H1 (cell line): ENCODE results near the gene TEX36. TPM values are rescaled to one million over a fixed set of nuclear protein-coding genes. Genes with fewer than 3 reads are reported as not detected.

Experiments used
- CTCF ChIA-PET: fragments of 300-600 bp; sonication (Branson Sonifier 250); formaldehyde crosslinking; loops from one replicate; lab custom pipeline; 2021; ENCODE audit not compliant: partially characterized antibody; lab: Charles Lee
- POLR2A ChIA-PET: fragments of 300-600 bp; sonication (Branson Sonifier 250); formaldehyde crosslinking; loops from one replicate; lab custom pipeline; 2021; ENCODE audit warnings: inconsistent platforms; ENCODE audit not compliant: partially characterized antibody; lab: Charles Lee
- DNase-seq, 2 experiments: peaks; one replicate each; pipeline versions ENCODE4 v3.0.0 to v3.0.0-alpha.2; 2010 to 2022; ENCODE audit warnings: low spot score in 2 of 2, low read depth in 1 of 2, mixed read lengths in 1 of 2
- FAIRE-seq: peaks from 2 replicates; lab custom pipeline; 2011; peaks lifted over from hg19 to GRCh38; lab: Jason Lieb, UNC
- H2AFZ ChIP-seq: 2 replicates; pipeline ENCODE4 v1.8.1; 2012; ENCODE audit warnings: low read length, inconsistent platforms
- H2AK5ac ChIP-seq: 2 replicates; pipeline ENCODE4 v1.6.1; 2013; ENCODE audit warnings: low read depth, low read length
- H2BK120ac ChIP-seq: replicated peaks from 2 replicates; pipeline ENCODE3; 2013; ENCODE audit warnings: low read depth, low read length, inconsistent platforms
- H2BK12ac ChIP-seq: 2 replicates; pipeline ENCODE4 v1.6.1; 2013; ENCODE audit warnings: low read depth, low read length
- H2BK15ac ChIP-seq: 2 replicates; pipeline ENCODE4 v1.6.1; 2013; ENCODE audit warnings: low read length
- H2BK20ac ChIP-seq: 2 replicates; pipeline ENCODE4 v1.6.1; 2013; ENCODE audit warnings: low read length
- H2BK5ac ChIP-seq: 2 replicates; pipeline ENCODE4 v1.6.1; 2013; ENCODE audit warnings: low read depth, low read length
- H3K14ac ChIP-seq: 2 replicates; pipeline ENCODE4 v1.6.1; 2013; ENCODE audit warnings: inconsistent platforms; ENCODE audit not compliant: insufficient read length
- H3K18ac ChIP-seq: 2 replicates; pipeline ENCODE4 v1.6.1; 2013; ENCODE audit warnings: low read length; ENCODE audit errors: extremely low read depth
- H3K23ac ChIP-seq: 2 replicates; pipeline ENCODE4 v1.6.1; 2013; ENCODE audit warnings: inconsistent platforms; ENCODE audit not compliant: insufficient read length
- H3K23me2 ChIP-seq: 2 replicates; pipeline ENCODE4 v1.6.1; 2013; ENCODE audit warnings: low read depth, low read length
- H3K27ac ChIP-seq: 2 replicates; pipeline ENCODE4 v1.6.1; 2011; ENCODE audit warnings: low read depth, low read length, inconsistent platforms
- H3K27me3 ChIP-seq, 4 experiments: replicated peaks in 1 of 4; 1 replicate in 1 of 4; 2 replicates in 3 of 4; pipeline versions ENCODE4 v1.6.1 to v1.8.1; 2011 to 2013; ENCODE audit warnings: low read length in 3 of 4, mild to moderate bottlenecking in 3 of 4, inconsistent platforms in 2 of 4, mixed read lengths in 2 of 4, moderate library complexity in 1 of 4; ENCODE audit not compliant: control insufficient read depth in 3 of 4, insufficient read depth in 3 of 4; ENCODE audit errors: extremely low read depth in 1 of 4
- H3K36me3 ChIP-seq, 4 experiments: 2 replicates each; pipeline versions ENCODE4 v1.6.1 to v1.8.1; 2011 to 2013; ENCODE audit warnings: mild to moderate bottlenecking in 4 of 4, low read length in 3 of 4, moderate library complexity in 2 of 4, control low read depth in 1 of 4, inconsistent platforms in 1 of 4; ENCODE audit not compliant: insufficient read depth in 4 of 4, control insufficient read depth in 2 of 4
- H3K4ac ChIP-seq: replicated peaks from 2 replicates; pipeline ENCODE3; 2013; ENCODE audit warnings: low read length, low read depth, mixed read lengths, inconsistent platforms; ENCODE audit not compliant: insufficient read length
- H3K4me1 ChIP-seq, 4 experiments: replicated peaks in 1 of 4; 1 replicate in 1 of 4; 2 replicates in 3 of 4; pipeline versions ENCODE4 v1.6.1 to v1.8.1; 2011 to 2013; ENCODE audit warnings: low read length in 3 of 4, inconsistent platforms in 2 of 4, mixed read lengths in 1 of 4; ENCODE audit not compliant: insufficient read depth in 4 of 4, control insufficient read depth in 3 of 4
- H3K4me2 ChIP-seq, 2 experiments: 2 replicates each; pipeline versions ENCODE4 v1.6.1 to v1.8.1; 2011 to 2013; ENCODE audit warnings: low read depth in 2 of 2, low read length in 2 of 2, control low read depth in 1 of 2, inconsistent platforms in 1 of 2, mild to moderate bottlenecking in 1 of 2; ENCODE audit not compliant: insufficient read depth in 1 of 2
- H3K4me3 ChIP-seq, 4 experiments: fragments of 200-600, 300-600 bp in 1 of 4; sonication (generic), shearing (Covaris generic), sonication (Bioruptor Twin) in 1 of 4; 2 replicates each; pipeline versions ENCODE4 v1.5.1 to v1.8.1; 2011 to 2016; ENCODE audit warnings: low read length in 4 of 4, low read depth in 3 of 4, control low read depth in 2 of 4, inconsistent platforms in 2 of 4, mild to moderate bottlenecking in 2 of 4, mixed read lengths in 1 of 4, moderate library complexity in 1 of 4; ENCODE audit not compliant: insufficient read depth in 2 of 4; ENCODE audit errors: extremely low read depth in 1 of 4
- H3K56ac ChIP-seq: replicated peaks from 2 replicates; pipeline ENCODE3; 2013; ENCODE audit warnings: low read depth, mild to moderate bottlenecking, mixed read lengths, low read length, inconsistent platforms; ENCODE audit not compliant: insufficient read length
- H3K79me1 ChIP-seq: 2 replicates; pipeline ENCODE4 v1.6.1; 2013; ENCODE audit warnings: low read depth, low read length, control low read depth
- H3K79me2 ChIP-seq, 2 experiments: 2 replicates each; pipeline versions ENCODE4 v1.6.1 to v1.8.1; 2012 to 2013; ENCODE audit warnings: low read length in 2 of 2, mild to moderate bottlenecking in 2 of 2, inconsistent platforms in 1 of 2; ENCODE audit not compliant: insufficient read depth in 2 of 2, control insufficient read depth in 1 of 2
- H3K9ac ChIP-seq, 4 experiments: replicated peaks in 1 of 4; 1 replicate in 1 of 4; 2 replicates in 3 of 4; pipeline versions ENCODE4 v1.6.1 to v1.8.1; 2011 to 2013; ENCODE audit warnings: low read depth in 3 of 4, low read length in 3 of 4, control low read depth in 2 of 4, mild to moderate bottlenecking in 2 of 4, moderate library complexity in 2 of 4, inconsistent platforms in 1 of 4; ENCODE audit errors: extremely low read depth in 1 of 4
- H3K9me3 ChIP-seq, 2 experiments: 2 replicates each; pipeline versions ENCODE4 v1.6.1 to v1.8.1; 2012 to 2013; ENCODE audit warnings: mild to moderate bottlenecking in 2 of 2, moderate library complexity in 2 of 2, control low read depth in 1 of 2, inconsistent platforms in 1 of 2, low read depth in 1 of 2, low read length in 1 of 2, mixed read lengths in 1 of 2; ENCODE audit not compliant: insufficient read depth in 2 of 2
- H4K20me1 ChIP-seq, 2 experiments: replicated peaks in 1 of 2; 2 replicates each; pipeline versions ENCODE3 to v1.8.1; 2011 to 2013; ENCODE audit warnings: inconsistent platforms in 2 of 2, low read length in 2 of 2, mild to moderate bottlenecking in 1 of 2; ENCODE audit not compliant: insufficient read depth in 2 of 2, control insufficient read depth in 1 of 2
- H4K5ac ChIP-seq: 2 replicates; pipeline ENCODE4 v1.6.1; 2013; ENCODE audit warnings: low read length, low read depth, mixed read lengths, inconsistent platforms; ENCODE audit not compliant: insufficient read length
- H4K8ac ChIP-seq: 2 replicates; pipeline ENCODE4 v1.8.0; 2013; ENCODE audit warnings: mild to moderate bottlenecking, moderate library complexity, low read length, inconsistent platforms; ENCODE audit not compliant: insufficient read depth; ENCODE audit errors: extremely low read depth
- H4K91ac ChIP-seq: replicated peaks from 2 replicates; pipeline ENCODE3; 2013; ENCODE audit warnings: low read length, mixed read lengths, inconsistent platforms; ENCODE audit not compliant: insufficient read length
- ATF3 ChIP-seq: IDR thresholded peaks from 2 replicates; pipeline ENCODE4 v1.6.1; 2011; ENCODE audit warnings: low read depth, mild to moderate bottlenecking, low read length; ENCODE audit not compliant: insufficient read depth
- HDAC6 ChIP-seq: IDR thresholded peaks from one replicate; pipeline ENCODE4 v1.7.1; 2012; ENCODE audit warnings: low read depth, mild to moderate bottlenecking, inconsistent platforms, low read length, moderate library complexity
- JUND ChIP-seq: IDR thresholded peaks from 2 replicates; pipeline ENCODE4 v1.6.1; 2011; ENCODE audit warnings: mild to moderate bottlenecking, improper control_type of control experiment, low read length
- SAP30 ChIP-seq: fragments of 300-600 bp; sonication (generic); IDR thresholded peaks from 2 replicates; pipeline ENCODE4 v1.7.1; 2012; ENCODE audit warnings: low read length, moderate library complexity, mild to moderate bottlenecking, inconsistent platforms; ENCODE audit not compliant: insufficient read depth, insufficient replicate concordance
- ZNF274 ChIP-seq: IDR thresholded peaks from 2 replicates; pipeline ENCODE4 v1.7.0; 2012; ENCODE audit warnings: low read length, borderline replicate concordance; ENCODE audit errors: extremely low read depth
- WGBS, 2 experiments: shearing (Covaris generic) in 1 of 2; methylation state at CpG; one replicate each; pipeline versions ENCODE4 v1.1.6 to v1.1.7; 2013 to 2015; ENCODE audit warnings: low lambda C conversion rate in 2 of 2, mixed read lengths in 2 of 2, inconsistent platforms in 1 of 2, low coverage in 1 of 2, missing lambda C conversion rate in 1 of 2; ENCODE audit not compliant: insufficient replicate concordance in 2 of 2, insufficient coverage in 1 of 2, insufficient read length in 1 of 2; ENCODE audit errors: extremely low coverage in 1 of 2, missing lambda C conversion rate in 1 of 2; 5-methylcytosine and 5-hydroxymethylcytosine counted together
- polyA plus RNA-seq, 7 experiments: library from polyadenylated mRNA; depleted of rRNA in 3 of 7; stranded (reverse) in 5 of 7; unstranded in 2 of 7; fragments of >200 nt in 5 of 7; fragments of 200-250 nt in 2 of 7; gene quantifications; 1 replicate in 5 of 7; 2 replicates in 1 of 7; 4 replicates in 1 of 7; pipeline versions ENCODE4 v1.2.1 to v1.2.3, GENCODE V29; 2011 to 2013; ENCODE audit warnings: missing spikeins in 2 of 7, mixed read lengths in 2 of 7
- total RNA-seq: library from RNA; stranded (reverse); fragmentation: NEBNext Ultra II Directional; extraction: Animal tissue kit (Norgen Biotek cat#: 25700); gene quantifications from 2 replicates; pipeline ENCODE4 v1.2.1, GENCODE V29; 2021

The TEX36 gene
- total and polyA plus RNA-seq, 2 of the 8 experiments (the other 6 are each of a cell fraction or from before 2014, with no cell fraction given), result not detected

- H3K4ac ChIP-seq, result no peak overlapping the region
- no peak overlapping the region for H3K18ac ChIP-seq
- H3K9ac ChIP-seq, result no peak overlapping the region
- no peaks in the 10 kb centered on the region for H3K27me3 ChIP-seq
- H3K4me2 ChIP-seq, result no peak overlapping the region
- no peaks in the 10 kb centered on the region for H3K4me1 ChIP-seq
- POLR2A ChIA-PET, result no interaction called here
- H3K23ac ChIP-seq, result no peak overlapping the region
- H4K8ac ChIP-seq, result no peak overlapping the region
- TF ChIP-seq ZNF274 (no peak), JUND (no peak), HDAC6 (no peak), SAP30 (no peak), ATF3 (no peak)
- TF ChIP-seq, all 59 proteins: peak for 0
- FAIRE-seq (no peak), DNase-seq (no peak)
- no peak overlapping the region for H4K91ac ChIP-seq
- no peaks in the 10 kb centered on the region for H3K36me3 ChIP-seq
- 0 out of 4 replicates have a peak, but pooled peaks cover 0 to 5% of the 10 kb centered on the region in 2 experiments for H3K9me3 ChIP-seq
- no peak overlapping the region for H2BK20ac ChIP-seq
- no peak overlapping the region for H3K56ac ChIP-seq
- no peaks in the 10 kb centered on the region for H3K23me2 ChIP-seq
- no peak overlapping the region for H2BK5ac ChIP-seq
- no peak overlapping the region for H4K5ac ChIP-seq
- H4K20me1 ChIP-seq, result no peaks in the 10 kb centered on the region
- 80% methylated on average over 1 of the region's 1 CpG; no CpG with 5 or more reads in 1 of the 2 experiments for WGBS, 2 experiments
- CTCF ChIA-PET, result interaction anchor here (0.6 kb wide), 1 partner anchor 717 kb away, joined by 3 read pairs; no protein-coding TSS in a partner anchor
- H3K79me1 ChIP-seq, result no peaks in the 10 kb centered on the region
- H3K4me3 ChIP-seq, result no peak overlapping the region
- no peak overlapping the region for H2AK5ac ChIP-seq
- H3K27ac ChIP-seq, result no peak overlapping the region
- no peak overlapping the region for H3K14ac ChIP-seq
- no peaks in the 10 kb centered on the region for H3K79me2 ChIP-seq
- no peak overlapping the region for H2BK12ac ChIP-seq
- H2BK120ac ChIP-seq, result no peak overlapping the region
- no peak overlapping the region for H2AFZ ChIP-seq
- H2BK15ac ChIP-seq, result no peak overlapping the region
Observed at GRCh38 chr10:125620401-125620800, 62.6 kb downstream of the TEX36 start.
